DND-41 (cell line): ENCODE data around the gene POLR2E.

Source experiments
- ATAC-seq: fragments of 200-7000 bp; cut with Tn5 transposase; 3 replicates; pipeline ENCODE4 v1.9.1; 2021; ENCODE audit warnings: low read depth; ENCODE audit not compliant: insufficient read depth
- DNase-seq: peaks from one replicate; pipeline ENCODE4 v3.0.0-alpha.2; 2020
- H2AFZ ChIP-seq: 2 replicates; pipeline ENCODE4 v1.6.0; 2012; ENCODE audit warnings: low read depth, low read length
- H3K27ac ChIP-seq: 2 replicates; pipeline ENCODE4 v1.5.1; 2012; ENCODE audit warnings: low read length, inconsistent platforms
- H3K27me3 ChIP-seq: fragments of 200-600 bp; sonication (generic); 2 replicates; pipeline ENCODE4 v1.6.0; 2012; ENCODE audit warnings: low read length, mild to moderate bottlenecking, inconsistent platforms; ENCODE audit not compliant: insufficient read depth, poor library complexity
- H3K36me3 ChIP-seq: 2 replicates; pipeline ENCODE4 v1.5.1; 2012; ENCODE audit warnings: low read length, inconsistent platforms; ENCODE audit not compliant: insufficient read depth
- H3K4me1 ChIP-seq: 2 replicates; pipeline ENCODE4 v1.5.1; 2012; ENCODE audit warnings: mild to moderate bottlenecking, low read length; ENCODE audit not compliant: insufficient read depth
- H3K4me2 ChIP-seq: 2 replicates; pipeline ENCODE4 v1.6.0; 2012; ENCODE audit warnings: mild to moderate bottlenecking, moderate library complexity, low read length, inconsistent platforms; ENCODE audit not compliant: insufficient read depth
- H3K4me3 ChIP-seq, 2 experiments: fragments of 200-600 bp in 1 of 2; shearing (Covaris generic) in 1 of 2; 2 replicates each; pipeline ENCODE4 v1.5.1; 2012 to 2016; ENCODE audit warnings: inconsistent platforms in 2 of 2, low read length in 2 of 2, mild to moderate bottlenecking in 2 of 2, low read depth in 1 of 2, moderate library complexity in 1 of 2
- H3K79me2 ChIP-seq: 2 replicates; pipeline ENCODE4 v1.6.0; 2012; ENCODE audit warnings: low read length, inconsistent platforms; ENCODE audit not compliant: insufficient read depth
- H3K9ac ChIP-seq: 2 replicates; pipeline ENCODE4 v1.6.0; 2012; ENCODE audit warnings: low read depth, mild to moderate bottlenecking, inconsistent platforms, low read length, moderate library complexity
- H3K9me3 ChIP-seq: 2 replicates; pipeline ENCODE4 v1.5.1; 2012; ENCODE audit warnings: low read length, moderate library complexity, mild to moderate bottlenecking, inconsistent platforms; ENCODE audit not compliant: insufficient read depth, severe bottlenecking
- H4K20me1 ChIP-seq: 2 replicates; pipeline ENCODE4 v1.6.0; 2012; ENCODE audit warnings: low read length; ENCODE audit not compliant: insufficient read depth
- EZH2 ChIP-seq: IDR thresholded peaks from 3 replicates; pipeline ENCODE4 v1.6.1; 2012; ENCODE audit warnings: borderline replicate concordance, low read depth, mild to moderate bottlenecking, moderate library complexity, low read length, inconsistent platforms; ENCODE audit not compliant: severe bottlenecking
- TF ChIP-seq, protein P1 (sequence below): IDR thresholded peaks from 2 replicates; pipeline ENCODE4 v1.5.1; 2012; ENCODE audit warnings: borderline replicate concordance, low read length, moderate library complexity, mild to moderate bottlenecking; ENCODE audit not compliant: poor library complexity, severe bottlenecking; ENCODE audit errors: extremely low read depth

Gene POLR2E

GRCh38 chr19:1049106-1049505, 46.1 kb downstream of the POLR2E start:
- TF ChIP-seq EZH2 = no peak
- TF ChIP-seq, protein P1, sequence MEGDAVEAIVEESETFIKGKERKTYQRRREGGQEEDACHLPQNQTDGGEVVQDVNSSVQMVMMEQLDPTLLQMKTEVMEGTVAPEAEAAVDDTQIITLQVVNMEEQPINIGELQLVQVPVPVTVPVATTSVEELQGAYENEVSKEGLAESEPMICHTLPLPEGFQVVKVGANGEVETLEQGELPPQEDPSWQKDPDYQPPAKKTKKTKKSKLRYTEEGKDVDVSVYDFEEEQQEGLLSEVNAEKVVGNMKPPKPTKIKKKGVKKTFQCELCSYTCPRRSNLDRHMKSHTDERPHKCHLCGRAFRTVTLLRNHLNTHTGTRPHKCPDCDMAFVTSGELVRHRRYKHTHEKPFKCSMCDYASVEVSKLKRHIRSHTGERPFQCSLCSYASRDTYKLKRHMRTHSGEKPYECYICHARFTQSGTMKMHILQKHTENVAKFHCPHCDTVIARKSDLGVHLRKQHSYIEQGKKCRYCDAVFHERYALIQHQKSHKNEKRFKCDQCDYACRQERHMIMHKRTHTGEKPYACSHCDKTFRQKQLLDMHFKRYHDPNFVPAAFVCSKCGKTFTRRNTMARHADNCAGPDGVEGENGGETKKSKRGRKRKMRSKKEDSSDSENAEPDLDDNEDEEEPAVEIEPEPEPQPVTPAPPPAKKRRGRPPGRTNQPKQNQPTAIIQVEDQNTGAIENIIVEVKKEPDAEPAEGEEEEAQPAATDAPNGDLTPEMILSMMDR = no peak
- H4K20me1 ChIP-seq = no peaks in the 10 kb centered on the region
- DNase-seq = no peak

GRCh38 chr19:1047696-1048147, 47.5 kb downstream of the POLR2E start:
- ATAC-seq (no peak), DNase-seq (no peak)
- Histone ChIP-seq H3K27me3 (no peaks in the 10 kb centered on the region), H4K20me1 (peaks cover 3% of the 10 kb centered on the region; the same call in 1 of the 2 replicates), H3K4me3 (no peak overlapping the region), H3K79me2 (no peaks in the 10 kb centered on the region), H3K9me3 (no peaks in the 10 kb centered on the region), H2AFZ (no peak overlapping the region), H3K27ac (no peak overlapping the region), H3K9ac (no peak overlapping the region), H3K36me3 (peaks cover 12% of the 10 kb centered on the region), H3K4me1 (no peaks in the 10 kb centered on the region), H3K4me2 (no peak overlapping the region)
- no peak for TF ChIP-seq EZH2
- TF ChIP-seq, protein P1 = no peak

More at GRCh38 chr19:1049106-1049505, 46.1 kb downstream of the POLR2E start:
- ATAC-seq = no peak
- no peaks in the 10 kb centered on the region for H3K27me3 ChIP-seq
- no peaks in the 10 kb centered on the region for H3K79me2 ChIP-seq
- peaks cover 11% of the 10 kb centered on the region for H3K36me3 ChIP-seq
- no peak overlapping the region for H3K9ac ChIP-seq
- no peaks in the 10 kb centered on the region for H3K9me3 ChIP-seq
- H3K27ac ChIP-seq = no peak overlapping the region
- no peaks in the 10 kb centered on the region for H3K4me1 ChIP-seq
- no peak overlapping the region for H2AFZ ChIP-seq
- H3K4me2 ChIP-seq = no peak overlapping the region
- no peak overlapping the region for H3K4me3 ChIP-seq

GRCh38 chr19:1046836-1047695, 48.1 kb downstream of the POLR2E start:
- Histone ChIP-seq H2AFZ (no peak overlapping the region), H3K9me3 (no peaks in the 10 kb centered on the region), H3K4me2 (no peak overlapping the region), H3K79me2 (no peaks in the 10 kb centered on the region), H3K4me1 (0 out of 2 replicates have a peak, but pooled peaks cover 2% of the 10 kb centered on the region), H3K27me3 (no peaks in the 10 kb centered on the region), H3K9ac (no peak overlapping the region), H4K20me1 (peaks cover 6% of the 10 kb centered on the region; the same call in 1 of the 2 replicates), H3K4me3 (no peak overlapping the region), H3K27ac (no peak overlapping the region), H3K36me3 (peaks cover 18% of the 10 kb centered on the region)
- ATAC-seq (no peak), DNase-seq (no peak)
- TF ChIP-seq EZH2 = no peak
- TF ChIP-seq, protein P1 = no peak
